ENCODE results near the gene SLC18B1.
A peak's percentile ranks its signal among the peaks of the same experiment; 100 is the strongest.

DNA sequence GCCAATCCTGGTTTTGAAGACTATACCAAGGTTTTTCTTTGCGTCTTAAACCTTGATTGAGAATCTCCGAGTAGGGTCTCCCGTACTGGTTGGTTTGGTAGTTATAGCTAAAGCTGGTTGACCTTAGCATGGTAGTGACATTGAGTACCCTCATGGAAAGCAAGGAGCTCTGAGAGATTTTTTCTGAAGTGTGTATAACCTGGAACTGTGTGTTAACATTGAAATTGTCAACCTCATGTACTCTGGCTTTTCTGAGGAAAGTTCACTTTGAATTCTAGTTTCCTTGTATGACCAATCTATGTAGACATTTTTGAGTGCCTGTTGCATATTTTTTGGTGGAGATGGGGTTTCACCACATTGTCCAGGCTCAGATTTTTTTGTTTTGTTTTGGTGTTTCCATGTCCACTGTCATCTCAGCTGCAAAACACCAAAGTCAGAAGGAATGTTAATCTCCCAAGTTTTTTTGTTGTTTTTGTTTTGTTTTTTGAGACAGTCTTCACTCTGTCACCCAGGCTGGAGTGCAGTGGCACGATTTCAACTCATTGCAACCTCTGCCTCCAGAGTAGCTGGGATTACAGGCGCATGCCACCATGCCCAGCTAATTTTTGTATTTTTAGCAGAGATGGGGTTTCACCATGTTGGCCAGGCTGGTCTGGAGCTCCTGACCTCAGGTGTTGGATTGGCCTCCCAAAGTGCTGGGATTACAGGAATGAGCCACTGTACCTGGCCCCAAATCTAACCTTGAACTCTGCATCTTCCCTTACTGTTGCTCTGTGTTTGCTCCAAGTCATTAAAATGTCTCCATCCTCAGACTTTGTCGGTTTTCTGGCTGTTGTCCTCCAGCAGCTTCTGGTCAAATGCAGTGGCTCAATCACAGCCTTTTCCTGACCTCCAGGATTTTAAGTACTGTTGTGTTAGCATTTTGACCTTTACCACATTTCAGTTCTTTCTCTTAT is 20.2 kb upstream of the SLC18B1 start:
- TF ChIP-seq TAF1 (IDR thresholded peaks at IDR 0.05; ENCODE audit: borderline replicate concordance, insufficient read depth, low read length) (peak; percentile 28; the same call in 1 of the 2 replicates), POLR2AphosphoS5 (IDR thresholded peaks at IDR 0.05; ENCODE audit: low read depth, low read length) (peak; percentile 94)
- TF ChIP-seq, protein P1, sequence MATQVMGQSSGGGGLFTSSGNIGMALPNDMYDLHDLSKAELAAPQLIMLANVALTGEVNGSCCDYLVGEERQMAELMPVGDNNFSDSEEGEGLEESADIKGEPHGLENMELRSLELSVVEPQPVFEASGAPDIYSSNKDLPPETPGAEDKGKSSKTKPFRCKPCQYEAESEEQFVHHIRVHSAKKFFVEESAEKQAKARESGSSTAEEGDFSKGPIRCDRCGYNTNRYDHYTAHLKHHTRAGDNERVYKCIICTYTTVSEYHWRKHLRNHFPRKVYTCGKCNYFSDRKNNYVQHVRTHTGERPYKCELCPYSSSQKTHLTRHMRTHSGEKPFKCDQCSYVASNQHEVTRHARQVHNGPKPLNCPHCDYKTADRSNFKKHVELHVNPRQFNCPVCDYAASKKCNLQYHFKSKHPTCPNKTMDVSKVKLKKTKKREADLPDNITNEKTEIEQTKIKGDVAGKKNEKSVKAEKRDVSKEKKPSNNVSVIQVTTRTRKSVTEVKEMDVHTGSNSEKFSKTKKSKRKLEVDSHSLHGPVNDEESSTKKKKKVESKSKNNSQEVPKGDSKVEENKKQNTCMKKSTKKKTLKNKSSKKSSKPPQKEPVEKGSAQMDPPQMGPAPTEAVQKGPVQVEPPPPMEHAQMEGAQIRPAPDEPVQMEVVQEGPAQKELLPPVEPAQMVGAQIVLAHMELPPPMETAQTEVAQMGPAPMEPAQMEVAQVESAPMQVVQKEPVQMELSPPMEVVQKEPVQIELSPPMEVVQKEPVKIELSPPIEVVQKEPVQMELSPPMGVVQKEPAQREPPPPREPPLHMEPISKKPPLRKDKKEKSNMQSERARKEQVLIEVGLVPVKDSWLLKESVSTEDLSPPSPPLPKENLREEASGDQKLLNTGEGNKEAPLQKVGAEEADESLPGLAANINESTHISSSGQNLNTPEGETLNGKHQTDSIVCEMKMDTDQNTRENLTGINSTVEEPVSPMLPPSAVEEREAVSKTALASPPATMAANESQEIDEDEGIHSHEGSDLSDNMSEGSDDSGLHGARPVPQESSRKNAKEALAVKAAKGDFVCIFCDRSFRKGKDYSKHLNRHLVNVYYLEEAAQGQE (IDR thresholded peaks at IDR 0.05; ENCODE audit: insufficient read depth in 1 of 2, low read depth in 2 of 2, low read length in 2 of 2): no peak

Measured in PFSK-1 (cell line).